Pulmonary artery endothelial cell (primary cell): Measurements from ENCODE around the gene R3HDM4. TPM values are rescaled to one million over a fixed set of nuclear protein-coding genes. Genes with fewer than 3 reads are reported as not detected.

ENCODE experiments used
- DNase-seq: peaks from one replicate; pipeline ENCODE4 v3.0.0-alpha.2; 2011; ENCODE audit warnings: low read depth, low spot score
- total RNA-seq: library from RNA; depleted of rRNA; stranded (reverse); fragments of >200 nt; gene quantifications from 2 replicates; pipeline ENCODE4 v1.2.3, GENCODE V29; 2014

Gene R3HDM4
- total RNA-seq, 1 donor from 2014 or later: 29.1 TPM

DNA sequence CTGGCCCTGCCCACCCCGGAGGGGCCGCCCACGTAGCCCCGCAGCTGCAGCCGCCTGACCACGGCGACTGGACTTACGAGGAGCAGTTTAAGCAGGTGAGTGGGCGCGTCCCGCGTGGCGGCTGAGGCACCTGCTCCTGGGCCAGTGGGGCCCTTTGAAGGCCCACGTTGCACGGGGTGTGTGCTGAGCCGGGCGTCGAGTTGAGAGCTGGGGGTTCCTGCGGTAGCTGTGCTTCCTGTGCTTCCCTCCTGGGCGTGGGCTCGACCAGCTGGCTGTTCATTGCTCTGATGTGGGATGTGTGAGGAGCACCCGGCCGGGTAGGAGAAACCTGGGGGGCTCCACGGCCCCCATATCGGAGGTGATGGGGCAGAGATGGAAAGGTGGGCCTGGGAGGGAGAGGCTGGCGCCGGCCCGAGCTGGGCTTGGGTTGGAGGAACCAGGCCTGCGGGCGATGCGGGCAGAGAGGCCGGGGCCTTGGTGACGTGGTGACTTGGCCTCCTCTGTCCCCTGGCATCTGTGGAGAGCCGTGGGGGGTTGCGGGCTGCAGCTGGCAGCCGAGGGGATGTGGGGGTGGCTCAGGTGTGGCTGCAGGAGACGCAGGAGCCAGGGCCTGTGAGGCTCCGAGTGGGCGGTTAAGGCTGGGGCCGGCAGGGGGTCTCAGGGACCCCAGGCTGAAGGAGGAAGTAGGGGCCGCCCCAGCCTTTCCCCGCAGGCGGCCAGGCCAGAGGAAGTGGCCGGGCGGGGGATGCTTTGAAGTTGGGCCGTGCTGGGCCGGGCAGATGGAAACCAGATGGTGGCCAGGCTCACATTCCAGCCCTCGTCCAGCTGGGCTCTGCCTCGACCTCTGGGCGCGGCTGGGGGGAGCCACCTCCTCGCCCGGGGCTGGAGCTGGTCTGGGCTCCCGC, 19.9 kb upstream of the R3HDM4 start:
- no peak for DNase-seq

DNA sequence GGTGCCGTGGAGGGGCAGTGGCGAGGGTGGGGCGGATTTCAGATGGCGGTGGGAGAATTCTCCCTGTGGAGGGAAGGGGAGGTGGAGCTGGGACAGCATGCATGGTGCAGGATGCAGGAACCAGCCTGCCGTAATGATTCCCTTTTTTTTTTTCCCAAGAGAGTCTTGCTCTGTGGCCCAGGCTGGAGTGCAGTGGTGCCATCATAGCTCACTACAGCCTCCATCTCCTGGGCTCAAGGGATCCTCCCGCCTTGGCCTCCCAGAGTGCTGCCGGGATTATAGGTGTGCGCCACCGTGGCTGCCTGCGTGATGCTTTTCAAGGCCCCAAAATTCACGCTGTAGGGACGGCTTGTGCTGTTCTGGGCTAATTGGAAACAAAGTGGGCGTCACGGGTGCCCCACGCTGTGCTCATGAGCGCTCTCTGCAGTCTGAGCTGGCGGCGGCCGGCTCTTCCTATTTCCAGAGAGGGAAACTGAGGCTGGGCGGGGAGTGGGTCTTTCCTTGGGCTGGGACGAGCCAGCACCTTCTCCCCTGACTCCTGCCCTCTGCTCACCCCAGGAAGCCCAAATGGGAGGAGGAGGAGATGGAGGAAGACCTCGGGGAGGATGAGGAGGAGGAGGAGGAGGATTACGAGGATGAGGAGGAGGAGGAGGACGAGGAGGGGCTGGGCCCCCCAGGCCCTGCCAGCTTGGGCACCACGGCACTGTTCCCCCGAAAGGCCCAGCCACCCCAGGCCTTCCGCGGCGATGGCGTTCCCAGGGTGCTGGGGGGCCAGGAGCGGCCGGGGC, 19.0 kb upstream of the R3HDM4 start:
- no peak for DNase-seq

DNA sequence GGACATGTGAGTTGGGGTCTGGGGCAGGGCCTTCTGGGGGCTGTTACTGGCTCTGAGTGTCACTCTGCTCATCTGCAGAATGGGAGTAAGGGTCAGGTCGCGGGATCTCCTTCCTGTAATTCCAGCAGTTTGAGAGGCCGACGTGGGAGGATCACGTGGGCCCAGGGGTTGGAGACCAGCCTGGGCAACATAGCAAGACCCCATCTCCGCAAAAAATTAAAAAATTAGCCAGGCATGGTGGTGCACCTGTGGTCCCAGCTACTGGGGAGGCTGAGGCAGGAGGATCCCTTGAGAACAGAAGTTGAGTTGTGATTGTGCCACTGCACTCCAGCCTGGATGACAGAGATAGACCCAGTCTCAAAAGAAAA, 16.9 kb upstream of the R3HDM4 start:
- DNase-seq: no peak

DNA sequence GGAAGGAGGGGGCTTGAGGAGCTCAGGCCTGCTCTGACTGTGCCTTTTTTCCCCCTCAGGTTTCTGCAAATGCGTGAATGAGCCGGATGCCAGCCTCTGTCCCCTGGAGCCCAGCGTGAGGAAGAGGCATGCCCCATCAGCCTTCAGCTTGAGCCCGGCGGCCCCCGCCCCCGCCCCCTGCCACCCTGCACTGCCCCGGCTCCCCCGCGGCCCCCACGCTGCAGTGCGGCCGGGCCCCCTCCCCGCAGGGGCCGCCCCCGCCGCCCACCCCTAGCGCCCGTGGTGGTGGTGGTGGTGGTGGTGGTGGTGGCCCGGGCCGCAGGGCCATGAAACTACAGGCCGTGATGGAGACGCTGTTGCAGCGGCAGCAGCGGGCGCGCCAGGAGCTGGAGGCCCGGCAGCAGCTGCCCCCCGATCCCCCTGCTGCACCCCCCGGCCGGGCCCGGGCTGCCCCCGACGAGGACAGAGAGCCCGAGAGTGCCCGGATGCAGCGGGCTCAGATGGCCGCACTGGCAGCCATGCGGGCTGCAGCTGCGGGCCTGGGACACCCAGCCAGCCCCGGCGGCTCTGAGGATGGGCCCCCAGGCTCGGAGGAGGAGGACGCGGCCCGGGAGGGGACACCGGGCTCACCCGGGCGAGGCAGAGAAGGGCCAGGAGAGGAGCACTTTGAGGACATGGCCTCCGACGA, 16.3 kb upstream of the R3HDM4 start:
- DNase-seq: no peak

DNA sequence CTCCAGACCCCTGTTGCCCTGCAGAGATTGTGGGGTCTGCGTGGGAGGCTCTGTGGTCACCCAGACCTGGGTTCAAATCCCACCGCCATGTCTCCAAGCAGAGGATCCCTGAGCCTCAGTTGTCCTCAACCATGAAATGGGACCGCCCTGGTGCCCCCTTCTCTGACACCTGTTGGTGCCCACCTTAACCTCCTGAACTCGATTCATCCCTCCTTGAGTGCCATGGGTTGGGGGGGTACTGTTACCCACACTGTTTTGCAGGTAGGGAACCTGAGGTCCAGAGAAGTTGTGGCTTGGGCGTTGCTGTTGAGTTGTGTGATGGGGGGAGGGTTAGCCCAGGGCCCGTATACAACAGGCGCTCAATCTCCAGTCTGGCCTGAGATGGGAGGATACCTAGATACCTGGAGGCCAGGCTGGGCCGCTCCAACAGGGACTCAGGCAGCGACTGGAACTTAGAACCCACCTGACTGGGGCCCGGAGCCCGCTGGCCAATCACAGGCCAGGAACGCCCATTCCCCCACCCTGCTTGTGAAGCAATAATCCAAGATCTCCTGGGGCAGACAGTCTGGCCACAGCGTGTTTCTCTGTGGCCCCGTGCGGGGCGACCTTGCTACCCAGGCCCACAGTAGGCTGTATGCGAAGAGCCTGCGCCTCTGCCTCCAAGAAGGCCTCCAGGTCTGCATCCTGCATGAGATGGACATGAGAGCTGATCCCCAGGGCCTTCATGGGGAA, 15.6 kb upstream of the R3HDM4 start:
- no peak for DNase-seq

DNA sequence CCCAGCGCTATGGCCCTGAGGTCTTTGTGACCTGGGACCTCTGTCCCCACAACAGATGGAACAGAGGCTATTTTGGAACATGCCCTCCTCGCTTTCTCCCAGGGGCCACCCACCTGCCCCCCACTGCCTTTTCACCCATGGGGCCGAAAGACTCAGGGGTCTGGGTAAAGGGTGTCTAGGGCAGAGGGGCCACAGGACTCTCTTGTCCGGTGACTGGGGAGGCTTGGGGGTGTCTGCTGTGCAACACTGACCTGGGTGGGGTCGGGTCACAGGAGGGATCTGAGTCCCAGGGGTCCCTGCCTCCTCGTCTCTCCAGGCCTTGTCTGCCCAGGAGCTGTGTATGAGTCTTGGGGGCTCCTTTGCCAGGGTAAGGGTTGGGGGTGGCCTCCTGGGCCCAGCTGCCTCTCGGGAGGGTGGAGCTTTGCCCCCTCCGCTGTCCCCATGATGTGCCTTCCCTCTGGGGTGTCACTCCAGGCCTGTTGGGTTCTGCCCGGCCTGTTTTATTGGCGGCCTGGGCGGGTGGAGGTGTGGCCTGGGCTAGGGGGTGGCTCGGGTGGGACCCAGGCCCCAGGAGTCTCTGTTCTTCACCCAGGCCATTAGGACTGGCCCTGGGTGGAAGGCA, 14.9 kb upstream of the R3HDM4 start:
- DNase-seq: no peak

DNA sequence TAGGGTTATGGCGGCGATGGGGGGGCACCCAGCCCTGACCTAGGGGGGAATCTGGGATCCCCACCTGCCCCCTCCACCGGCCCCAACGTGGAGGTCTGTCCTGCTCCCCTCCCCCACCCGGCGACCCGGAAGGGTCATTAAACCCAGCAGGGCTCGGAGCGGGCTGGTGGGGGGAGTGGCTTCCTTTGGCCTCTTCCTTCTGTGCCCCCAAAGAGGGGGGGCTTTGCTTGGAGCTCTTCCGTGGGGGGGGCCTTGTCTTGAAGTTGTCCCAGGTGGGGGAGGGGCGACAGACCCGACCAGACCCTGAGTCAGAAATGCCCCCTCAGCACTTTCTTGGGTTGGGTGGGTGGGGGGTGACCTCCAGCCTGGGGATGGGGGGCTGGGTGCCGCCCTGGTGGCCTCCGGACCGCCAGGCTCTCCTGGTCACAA, 14.3 kb upstream of the R3HDM4 start:
- no peak for DNase-seq

DNA sequence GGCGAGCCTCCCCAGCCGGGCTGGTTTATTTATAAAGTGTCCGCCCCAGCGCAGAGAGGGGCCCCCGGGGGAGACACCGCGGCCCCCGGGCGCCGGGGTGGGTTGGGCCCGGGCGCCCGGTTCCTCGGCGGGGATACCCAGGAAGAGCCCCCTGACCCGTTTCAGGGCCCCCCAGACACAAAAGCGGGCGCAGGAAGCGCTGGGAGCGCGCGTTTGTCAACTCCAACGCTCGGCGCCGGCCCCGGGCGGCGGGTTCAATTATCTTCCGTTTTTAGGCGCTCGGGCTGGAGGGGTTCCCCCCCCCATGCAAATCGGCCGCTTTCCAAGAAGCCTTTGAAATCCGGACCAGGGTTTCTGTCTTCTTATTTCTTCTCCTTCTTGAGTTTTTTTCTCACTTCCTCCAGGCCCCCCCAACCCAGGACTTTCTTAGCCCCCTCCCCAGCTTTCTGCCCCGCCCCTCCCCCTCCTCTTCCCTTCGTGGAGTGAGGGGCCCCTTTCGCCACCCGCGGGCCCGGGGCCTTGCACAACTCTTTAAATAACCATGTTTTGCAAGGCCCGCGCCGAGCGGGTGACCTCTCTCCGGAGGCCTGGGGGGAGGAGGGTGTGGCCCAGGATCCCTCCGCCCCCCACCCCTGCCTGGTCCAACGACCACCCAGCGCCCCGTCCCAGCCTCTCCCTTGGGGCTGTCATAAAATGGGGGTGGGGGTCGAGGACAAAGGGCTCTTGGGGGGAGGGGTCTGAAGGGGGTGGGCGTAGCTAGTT, 13.8 kb upstream of the R3HDM4 start:
- DNase-seq: no peak

DNA sequence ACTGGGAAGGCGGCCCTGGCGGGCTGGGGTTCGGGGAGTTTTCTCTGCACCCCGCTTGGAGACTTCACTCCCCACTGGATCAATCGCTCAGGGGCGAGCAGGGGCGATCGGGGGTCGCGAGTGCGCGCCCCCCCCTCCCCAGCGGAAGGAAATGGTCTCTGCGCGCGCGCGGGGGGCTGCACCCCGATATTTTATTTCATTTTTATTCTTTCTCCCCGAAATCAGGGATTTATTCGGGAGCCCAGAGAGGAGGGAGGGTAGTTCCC, 13.2 kb upstream of the R3HDM4 start:
- no peak for DNase-seq

DNA sequence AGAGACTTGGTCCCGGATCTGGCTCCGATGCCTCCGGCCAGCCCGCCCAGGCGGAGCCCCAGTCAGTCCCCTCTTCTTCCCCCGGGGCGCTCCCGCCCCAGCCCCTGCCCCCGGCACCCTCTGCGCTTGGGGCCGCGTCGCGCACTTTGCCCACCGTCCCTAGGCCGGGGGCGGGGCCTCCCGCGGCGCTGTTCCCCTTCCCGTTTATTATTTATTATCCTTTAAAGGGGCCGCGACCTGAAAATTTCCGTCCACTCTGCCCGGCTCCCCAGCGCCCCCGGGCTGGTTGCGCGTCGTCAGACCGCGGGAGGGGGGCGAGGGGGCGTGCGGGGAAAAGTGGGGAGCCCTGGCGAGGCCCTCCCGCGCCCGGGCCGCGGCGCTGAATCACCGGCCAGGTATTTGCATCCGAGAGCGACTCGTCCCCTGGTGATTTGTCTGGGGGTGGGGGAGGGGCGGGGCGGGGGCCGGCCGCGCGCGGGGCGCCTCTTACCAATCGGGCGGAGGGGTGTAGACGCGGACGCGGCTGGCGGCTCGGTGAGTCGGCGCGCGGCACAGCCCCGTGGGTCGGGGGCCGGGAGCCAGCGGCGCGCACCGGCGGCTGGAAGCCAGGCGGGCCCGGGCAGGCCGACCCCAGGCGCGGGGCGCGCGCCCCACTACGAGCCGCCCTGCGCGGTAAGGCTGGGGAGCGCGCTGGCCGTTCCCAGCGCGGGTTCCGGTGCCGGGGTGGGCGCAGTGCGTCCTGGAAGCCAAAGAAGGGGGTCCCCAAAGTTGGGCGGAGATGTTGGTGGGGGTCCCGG, 12.7 kb upstream of the R3HDM4 start, which contains the start of gene ARID3A:
Gene ARID3A (plus strand): TSS at position 510 of the 797 bp plus-strand sequence. CDS start 3,494 bp downstream, outside the sequence.
- no peak for DNase-seq

DNA sequence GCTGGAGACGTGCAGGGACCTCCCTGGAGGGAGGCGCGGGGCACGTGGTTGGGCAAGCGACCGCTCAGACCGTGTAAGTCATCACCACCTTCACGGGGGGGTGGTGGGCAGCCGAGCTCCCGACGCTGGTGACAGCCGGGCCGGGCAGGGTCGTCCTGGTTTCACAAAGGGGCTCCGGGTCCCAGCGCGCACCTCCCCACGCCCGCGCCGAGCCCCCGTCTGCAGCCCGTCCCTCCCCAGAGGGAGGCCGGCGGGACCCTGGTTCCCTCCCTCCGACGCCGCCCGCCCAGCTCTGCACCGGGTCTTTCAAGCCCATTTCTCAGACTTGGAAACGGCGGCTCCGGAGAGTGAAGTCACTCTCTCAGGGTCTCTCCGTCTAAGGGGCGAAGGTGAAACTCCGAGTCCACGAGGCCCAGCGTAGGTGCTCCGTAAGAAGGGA, 12.1 kb upstream of the R3HDM4 start:
- DNase-seq: no peak

DNA sequence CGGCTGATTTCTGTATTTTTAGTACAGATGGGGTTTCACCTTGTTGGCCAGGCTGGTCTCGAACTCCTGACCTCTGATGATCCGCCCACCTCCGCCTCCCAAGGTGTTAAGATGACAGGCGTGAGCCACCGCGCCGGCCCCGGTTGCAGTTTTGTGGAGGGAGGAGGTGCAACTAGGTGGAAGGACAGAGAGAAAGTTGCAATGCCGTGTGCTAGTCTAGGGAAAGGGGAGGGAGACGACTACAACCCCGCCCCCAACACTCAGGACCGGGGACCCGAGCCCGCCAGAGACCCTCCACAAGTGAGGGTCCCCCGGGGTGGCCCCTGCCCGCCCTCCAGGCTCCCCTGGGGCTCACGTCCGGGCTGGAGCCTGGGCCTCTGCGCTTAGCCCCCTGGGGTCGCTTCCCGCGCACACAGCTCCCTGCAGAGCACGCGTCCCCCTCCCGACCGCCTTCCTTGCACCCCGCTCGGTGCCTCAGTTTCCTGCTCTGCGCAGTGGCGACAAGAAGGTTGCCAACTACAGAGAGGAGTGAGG, 11.6 kb upstream of the R3HDM4 start:
- DNase-seq: no peak

DNA sequence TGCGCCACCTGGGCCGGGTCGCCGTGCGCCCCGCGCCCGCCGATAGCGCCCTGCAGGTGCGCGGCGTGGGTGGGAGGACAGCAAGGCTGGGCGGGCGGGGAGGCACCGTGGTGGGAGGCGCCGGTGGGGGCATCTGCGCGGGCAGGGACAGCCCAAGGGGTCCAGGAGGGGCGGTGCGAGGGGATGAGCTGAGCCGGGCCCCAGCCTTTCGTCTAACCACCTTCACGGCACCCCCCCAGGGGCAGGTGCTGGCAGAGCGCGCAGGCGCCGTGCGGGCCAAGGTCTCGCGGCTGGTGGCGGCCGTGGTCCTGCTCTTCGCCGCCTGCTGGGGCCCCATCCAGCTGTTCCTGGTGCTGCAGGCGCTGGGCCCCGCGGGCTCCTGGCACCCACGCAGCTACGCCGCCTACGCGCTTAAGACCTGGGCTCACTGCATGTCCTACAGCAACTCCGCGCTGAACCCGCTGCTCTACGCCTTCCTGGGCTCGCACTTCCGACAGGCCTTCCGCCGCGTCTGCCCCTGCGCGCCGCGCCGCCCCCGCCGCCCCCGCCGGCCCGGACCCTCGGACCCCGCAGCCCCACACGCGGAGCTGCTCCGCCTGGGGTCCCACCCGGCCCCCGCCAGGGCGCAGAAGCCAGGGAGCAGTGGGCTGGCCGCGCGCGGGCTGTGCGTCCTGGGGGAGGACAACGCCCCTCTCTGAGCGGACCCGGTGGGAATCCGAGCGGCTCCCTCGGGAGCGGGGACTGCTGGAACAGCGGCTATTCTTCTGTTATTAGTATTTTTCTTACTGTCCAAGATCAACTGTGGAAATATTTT, 7.2 kb upstream of the R3HDM4 start:
- no peak for DNase-seq

DNA sequence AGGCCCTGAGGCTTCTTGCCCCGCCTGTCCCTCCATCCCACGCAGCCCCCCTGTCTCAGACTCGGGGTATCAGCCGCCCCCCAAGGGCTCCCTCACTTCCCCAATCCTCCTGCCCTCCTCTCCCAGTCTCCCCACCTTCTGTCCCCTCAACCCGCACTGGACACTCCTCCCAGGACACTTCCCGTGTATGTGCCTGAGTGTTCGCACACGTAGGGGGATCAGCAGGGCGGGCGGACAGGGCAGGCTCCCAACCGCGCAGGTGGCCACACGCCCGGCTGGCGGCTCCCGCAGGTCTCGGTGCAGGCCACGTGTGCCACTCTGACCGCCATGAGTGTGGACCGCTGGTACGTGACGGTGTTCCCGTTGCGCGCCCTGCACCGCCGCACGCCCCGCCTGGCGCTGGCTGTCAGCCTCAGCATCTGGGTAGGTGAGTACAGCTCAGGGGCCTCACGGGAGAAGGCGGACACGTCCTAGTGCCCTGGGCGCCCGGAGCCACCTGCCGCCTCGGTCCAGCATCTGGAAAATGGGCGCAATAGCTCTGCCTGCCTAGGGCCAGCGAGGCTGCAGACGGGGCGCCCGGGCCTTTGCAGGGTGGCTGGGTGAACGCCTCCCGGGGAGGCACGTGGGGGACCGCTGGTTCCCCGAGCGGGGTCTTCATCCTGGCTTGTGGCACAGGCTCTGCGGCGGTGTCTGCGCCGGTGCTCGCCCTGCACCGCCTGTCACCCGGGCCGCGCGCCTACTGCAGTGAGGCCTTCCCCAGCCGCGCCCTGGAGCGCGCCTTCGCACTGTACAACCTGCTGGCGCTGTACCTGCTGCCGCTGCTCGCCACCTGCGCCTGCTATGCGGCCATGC, 6.4 kb upstream of the R3HDM4 start:
- no peak for DNase-seq

DNA sequence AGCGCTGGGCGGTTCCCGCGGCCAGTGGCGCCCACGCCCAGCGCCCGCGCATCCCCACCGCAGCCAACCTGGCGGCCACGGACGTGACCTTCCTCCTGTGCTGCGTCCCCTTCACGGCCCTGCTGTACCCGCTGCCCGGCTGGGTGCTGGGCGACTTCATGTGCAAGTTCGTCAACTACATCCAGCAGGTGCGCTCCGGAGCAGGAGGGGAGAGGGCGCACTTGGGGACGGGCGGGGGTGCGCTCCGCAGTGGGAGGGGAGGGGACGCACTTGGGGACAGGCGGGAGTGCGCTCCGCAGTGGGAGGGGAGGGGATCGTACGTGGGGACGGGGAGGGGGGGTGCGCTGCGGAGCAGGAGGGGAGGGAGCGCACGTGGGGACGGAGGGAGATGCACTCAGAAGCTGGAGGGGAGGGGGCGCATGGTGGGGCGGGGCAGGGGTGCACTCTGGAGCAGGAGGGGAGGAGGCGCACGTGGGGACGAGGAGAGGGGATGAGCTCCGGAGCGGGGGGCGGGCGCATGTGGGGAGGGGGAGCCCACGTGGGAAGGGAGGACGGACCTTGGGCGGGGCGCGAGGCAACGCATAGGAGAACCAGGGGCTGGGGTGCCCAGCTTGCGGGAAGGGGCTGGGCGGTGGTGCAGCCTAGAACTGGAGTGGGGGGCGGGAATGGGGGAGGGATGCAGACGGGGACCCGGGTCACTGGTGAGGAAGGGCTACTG, 5.6 kb upstream of the R3HDM4 start:
- no peak for DNase-seq

DNA sequence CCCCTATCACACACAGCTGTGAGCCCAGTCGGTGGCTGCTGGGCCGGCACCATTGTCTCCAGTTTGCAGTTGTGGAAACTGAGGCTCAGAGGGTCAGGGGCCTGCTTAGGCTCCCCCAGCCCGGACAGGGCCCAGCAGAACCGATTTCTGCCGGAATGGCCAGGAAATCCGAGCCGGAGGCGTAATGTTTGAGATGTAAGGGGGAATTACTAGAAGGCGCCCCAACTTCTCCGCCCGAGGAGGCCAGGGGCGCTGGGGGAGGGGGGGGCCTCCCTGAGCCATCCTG, 5.1 kb upstream of the R3HDM4 start:
- DNase-seq: no peak
